SH-SY5Y (cell line): Measurements from ENCODE around the gene CHST14.

Experiments
- GATA2 ChIP-seq: IDR thresholded peaks from 2 replicates; pipeline ENCODE4 v1.6.1; 2011; ENCODE audit warnings: mild to moderate bottlenecking, low read depth, low read length
- GATA3 ChIP-seq: IDR thresholded peaks from 2 replicates; pipeline ENCODE4 v1.6.1; 2011; ENCODE audit warnings: low read depth, mild to moderate bottlenecking, low read length, moderate library complexity

GRCh38 chr15:40506964-40507571 lies 36.3 kb downstream of the CHST14 start:
- no peak for TF ChIP-seq GATA3
- no peak for TF ChIP-seq GATA2
